ENCODE data around the gene SLC52A3. TPM values are rescaled to one million over a fixed set of nuclear protein-coding genes. Genes with fewer than 3 reads are reported as not detected.

SLC52A3 gene
- total RNA-seq, 1 donor = not detected

DNA sequence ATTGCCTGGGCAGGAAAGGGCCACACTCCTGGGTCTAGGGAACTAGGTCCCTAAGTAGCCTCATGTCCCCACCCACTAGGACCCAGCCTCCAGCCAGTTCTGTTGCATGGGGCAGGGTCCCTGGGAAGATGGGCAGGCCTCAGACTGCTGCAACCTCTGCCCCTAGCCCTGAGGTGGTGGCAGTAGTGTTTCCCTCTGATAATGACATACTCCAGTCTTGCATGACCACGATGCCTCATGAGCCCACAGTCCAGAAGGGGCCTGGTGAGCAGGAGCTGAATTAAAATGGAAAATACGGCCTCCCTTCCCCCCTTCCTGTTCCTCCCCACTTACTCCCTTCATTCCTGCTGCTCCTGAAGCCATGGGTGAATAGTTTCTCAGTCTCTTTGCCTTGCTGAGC, 56.7 kb downstream of the SLC52A3 start:
- Histone ChIP-seq H4K20me1 (ENCODE audit: insufficient read depth, low read length) (no peaks in the 10 kb centered on the region), H3K4me2 (ENCODE audit: insufficient read depth, low read length) (no peak overlapping the region), H3K4me3 (ENCODE audit: insufficient read depth, low read length) (no peak overlapping the region), H3K36me3 (ENCODE audit: insufficient read depth, low read length) (no peaks in the 10 kb centered on the region), H3K27ac (ENCODE audit: low read depth, low read length) (no peak overlapping the region), H3K9me3 (ENCODE audit: low read depth, low read length) (peaks cover 6% of the 10 kb centered on the region), H2AFZ (ENCODE audit: low read length) (no peak overlapping the region), H3K79me2 (ENCODE audit: insufficient read depth, low read length) (no peaks in the 10 kb centered on the region), H3K27me3 (ENCODE audit: insufficient read depth, low read length) (peaks cover 35% of the 10 kb centered on the region), H3K4me1 (ENCODE audit: insufficient read depth, low read length) (no peaks in the 10 kb centered on the region)
- TF ChIP-seq, protein P1, sequence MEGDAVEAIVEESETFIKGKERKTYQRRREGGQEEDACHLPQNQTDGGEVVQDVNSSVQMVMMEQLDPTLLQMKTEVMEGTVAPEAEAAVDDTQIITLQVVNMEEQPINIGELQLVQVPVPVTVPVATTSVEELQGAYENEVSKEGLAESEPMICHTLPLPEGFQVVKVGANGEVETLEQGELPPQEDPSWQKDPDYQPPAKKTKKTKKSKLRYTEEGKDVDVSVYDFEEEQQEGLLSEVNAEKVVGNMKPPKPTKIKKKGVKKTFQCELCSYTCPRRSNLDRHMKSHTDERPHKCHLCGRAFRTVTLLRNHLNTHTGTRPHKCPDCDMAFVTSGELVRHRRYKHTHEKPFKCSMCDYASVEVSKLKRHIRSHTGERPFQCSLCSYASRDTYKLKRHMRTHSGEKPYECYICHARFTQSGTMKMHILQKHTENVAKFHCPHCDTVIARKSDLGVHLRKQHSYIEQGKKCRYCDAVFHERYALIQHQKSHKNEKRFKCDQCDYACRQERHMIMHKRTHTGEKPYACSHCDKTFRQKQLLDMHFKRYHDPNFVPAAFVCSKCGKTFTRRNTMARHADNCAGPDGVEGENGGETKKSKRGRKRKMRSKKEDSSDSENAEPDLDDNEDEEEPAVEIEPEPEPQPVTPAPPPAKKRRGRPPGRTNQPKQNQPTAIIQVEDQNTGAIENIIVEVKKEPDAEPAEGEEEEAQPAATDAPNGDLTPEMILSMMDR (IDR thresholded peaks at IDR 0.05; ENCODE audit: extremely low read depth, low read depth, low read length) = no peak
- DNase-seq (ENCODE audit: insufficient read length, low spot score, missing footprints) = peak; percentile 48

DNA sequence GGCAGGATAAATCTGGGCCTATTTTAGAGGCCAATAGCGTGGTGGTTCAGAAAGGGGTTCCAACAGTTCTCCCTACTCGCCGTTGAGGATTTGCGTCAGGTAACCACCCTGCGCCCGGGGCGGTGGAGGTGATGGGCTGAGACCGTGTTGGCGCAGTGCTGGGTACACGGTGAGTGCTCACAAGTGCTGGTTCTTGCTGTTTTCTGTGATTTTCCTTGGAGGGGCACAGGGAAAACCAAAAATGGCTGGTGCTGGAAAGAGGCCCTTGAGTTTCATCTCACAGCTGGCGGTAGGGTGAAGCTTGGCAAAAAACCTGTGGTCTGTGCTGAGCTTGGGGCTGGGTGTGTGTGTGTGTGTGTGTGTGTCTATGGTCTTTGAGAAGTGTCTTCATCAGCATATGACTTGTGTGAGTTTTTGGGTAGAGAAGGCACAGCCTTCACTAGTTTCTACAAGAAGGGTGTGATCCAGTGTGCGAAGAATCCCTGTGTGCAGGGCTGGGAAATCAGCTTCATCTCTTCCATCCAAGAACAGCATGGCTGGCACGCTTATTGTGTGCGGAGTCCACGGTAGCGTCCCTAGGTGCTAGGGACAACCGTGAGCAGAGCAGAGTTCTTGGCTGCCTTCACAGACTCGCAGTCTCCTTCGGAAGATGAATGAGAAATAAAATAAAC, 57.4 kb downstream of the SLC52A3 start:
- peak; percentile 56 for DNase-seq (ENCODE audit: insufficient read length, low spot score, missing footprints)
- TF ChIP-seq, protein P1 (IDR thresholded peaks at IDR 0.05; ENCODE audit: extremely low read depth, low read depth, low read length) = no peak
- Histone ChIP-seq H2AFZ (ENCODE audit: low read length) (no peak overlapping the region), H3K4me1 (ENCODE audit: insufficient read depth, low read length) (no peaks in the 10 kb centered on the region), H3K9me3 (ENCODE audit: low read depth, low read length) (peaks cover 6% of the 10 kb centered on the region), H3K36me3 (ENCODE audit: insufficient read depth, low read length) (no peaks in the 10 kb centered on the region), H3K27me3 (ENCODE audit: insufficient read depth, low read length) (peaks cover 35% of the 10 kb centered on the region), H3K4me3 (ENCODE audit: insufficient read depth, low read length) (no peak overlapping the region), H3K27ac (ENCODE audit: low read depth, low read length) (no peak overlapping the region), H3K79me2 (ENCODE audit: insufficient read depth, low read length) (no peaks in the 10 kb centered on the region), H4K20me1 (ENCODE audit: insufficient read depth, low read length) (no peaks in the 10 kb centered on the region), H3K4me2 (ENCODE audit: insufficient read depth, low read length) (no peak overlapping the region)

Other genes starting within 250 kb of the SLC52A3 start
- 82.9 and 90.5 TPM in 2 replicates for gene CSNK2A1, start 224.7 kb downstream of the SLC52A3 start, total RNA-seq
- gene TCF15, start 158.2 kb downstream of the SLC52A3 start, total RNA-seq = not detected in 2 replicates
- 60.1 and 65.1 TPM in 2 replicates for gene SRXN1, start 115.3 kb downstream of the SLC52A3 start, total RNA-seq
- gene SCRT2, start 92.7 kb downstream of the SLC52A3 start, total RNA-seq = not detected in 2 replicates
- 8.5 and 9.8 TPM in 2 replicates for gene FAM110A, start 65.2 kb upstream of the SLC52A3 start, total RNA-seq
- under 0.01 TPM in 2 replicates for gene ANGPT4, start 147.8 kb upstream of the SLC52A3 start, total RNA-seq
- gene RSPO4, start 233.8 kb upstream of the SLC52A3 start, total RNA-seq = not detected in 2 replicates